SU-DHL-6 (cell line): ENCODE measurements around the gene GNPTAB.

Experiments
- CTCF ChIP-seq: fragments of 200-600 bp; sonication (generic); IDR thresholded peaks from one replicate; pipeline ENCODE4 v1.5.1; 2017; ENCODE audit warnings: antibody characterized with exemption, mild to moderate bottlenecking, low read length, moderate library complexity; ENCODE audit not compliant: insufficient read depth, poor library complexity, severe bottlenecking
- EZH2phosphoT487 ChIP-seq: fragments of 200-600 bp; sonication (generic), shearing (Covaris generic); conservative IDR thresholded peaks from 2 replicates; pipeline ENCODE4 v1.6.1; 2018; ENCODE audit warnings: mild to moderate bottlenecking, antibody characterized with exemption, low read length, moderate library complexity, mixed read lengths

- no peak for TF ChIP-seq CTCF
- TF ChIP-seq EZH2phosphoT487: no peak
These were observed 26.8 kb downstream of the GNPTAB start for GRCh38 chr12:101803978-101804377.
